ENCODE data around the gene CRYBB1.

Gene CRYBB1

DNA sequence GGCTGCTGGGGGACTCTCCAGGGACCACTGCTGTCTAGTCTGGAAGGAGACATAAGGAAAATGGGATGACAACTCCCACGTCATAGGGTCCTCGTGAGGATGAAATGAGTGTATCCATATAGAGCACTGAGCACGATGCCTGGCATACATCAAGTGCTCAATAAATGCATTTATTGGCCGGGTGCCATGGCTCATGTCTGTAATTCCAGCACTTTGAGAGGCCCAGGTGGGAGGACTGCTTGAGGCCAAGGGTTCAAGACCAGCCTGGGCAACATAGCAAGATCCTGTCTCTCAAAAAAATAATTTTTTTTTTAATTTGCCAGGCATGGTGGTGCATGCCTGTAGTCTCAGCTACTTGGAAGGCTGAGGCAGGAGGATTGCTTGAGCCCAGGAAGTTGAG, 15.7 kb downstream of the CRYBB1 start:
- no peak for DNase-seq

DNA sequence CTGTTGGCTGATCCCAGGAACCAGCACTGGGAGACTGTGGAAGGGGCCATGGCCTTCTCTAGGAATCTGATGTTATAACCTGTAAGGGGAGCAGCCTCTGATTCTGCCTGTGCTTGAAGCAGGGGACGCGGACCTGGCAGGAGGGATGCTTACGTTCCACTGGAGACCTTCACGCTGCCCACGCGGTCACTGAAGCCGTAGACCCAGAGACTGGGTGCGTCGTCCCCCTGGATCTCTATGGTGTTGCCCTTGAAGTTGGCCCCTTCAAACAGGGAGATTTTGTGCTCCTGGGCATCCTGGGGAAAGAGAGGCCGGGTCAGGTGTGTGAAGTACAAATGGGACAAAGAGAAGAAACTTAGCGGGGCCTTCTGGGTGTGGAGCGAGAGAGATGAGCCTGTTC, 16.1 kb downstream of the CRYBB1 start:
- DNase-seq = no peak

DNA sequence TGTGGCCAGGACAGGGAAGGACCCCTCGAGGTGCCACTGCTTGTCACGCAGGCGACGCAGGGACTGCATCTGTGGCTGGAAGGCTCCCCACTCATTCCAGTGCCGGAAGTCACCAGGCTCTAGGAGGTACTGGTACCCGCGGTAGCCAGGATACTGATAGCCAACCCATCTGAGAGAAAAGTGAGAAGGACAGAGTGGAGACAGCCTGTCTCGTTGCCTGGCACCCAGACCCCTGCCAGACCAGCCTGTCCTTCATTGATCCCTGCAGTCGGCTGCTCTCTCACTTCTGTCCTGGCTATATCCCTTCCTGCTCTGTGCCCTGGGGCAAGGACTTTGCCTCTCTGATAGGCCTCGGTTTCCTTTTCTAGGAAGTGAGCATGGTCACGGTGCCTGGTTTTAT, 18.3 kb downstream of the CRYBB1 start:
- DNase-seq = no peak

- no peak for DNase-seq
Observed at GRCh38 chr22:26597480-26597879, 20.3 kb downstream of the CRYBB1 start.

DNA sequence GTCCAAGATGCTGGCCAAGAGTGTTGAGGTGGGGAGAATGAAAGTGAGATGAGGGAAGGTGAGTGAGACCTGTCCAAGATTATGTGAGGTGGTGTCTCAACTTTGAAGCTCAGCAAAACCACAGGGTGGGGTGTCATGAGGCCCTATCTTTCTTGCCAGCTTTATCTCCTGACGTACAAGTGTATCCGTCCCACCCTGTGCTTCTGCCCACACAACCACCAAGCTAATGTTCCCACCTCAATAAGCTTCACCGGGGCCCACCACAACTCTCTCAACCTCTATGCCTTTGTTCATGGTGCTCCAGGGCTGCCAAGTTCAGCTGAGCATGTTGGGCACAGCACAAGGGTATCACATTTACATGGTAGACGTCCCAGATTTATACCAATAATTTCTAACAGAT, 20.8 kb downstream of the CRYBB1 start:
- DNase-seq = no peak

DNA sequence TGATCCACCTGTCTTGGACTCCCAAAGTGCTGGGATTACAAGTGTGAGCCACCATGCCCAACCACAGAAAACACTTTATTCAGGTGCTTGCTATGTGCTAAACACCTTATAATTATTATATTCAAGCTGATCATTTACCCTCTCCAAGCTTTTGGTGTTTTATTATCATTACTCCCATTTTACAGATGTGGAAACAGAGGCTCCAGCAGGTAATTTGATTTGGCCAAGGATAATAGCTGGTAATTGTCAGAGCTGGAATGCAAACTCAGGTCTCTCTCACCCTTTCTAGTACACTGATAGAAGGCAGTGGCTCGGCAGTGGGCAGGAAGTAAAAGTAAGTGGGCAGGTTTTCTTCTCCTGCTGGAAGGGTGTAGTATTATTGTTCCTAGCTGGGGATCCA, 24.1 kb downstream of the CRYBB1 start:
- DNase-seq = no peak

- DNase-seq = no peak
Observed at GRCh38 chr22:26592421-26592891, 25.4 kb downstream of the CRYBB1 start.

DNA sequence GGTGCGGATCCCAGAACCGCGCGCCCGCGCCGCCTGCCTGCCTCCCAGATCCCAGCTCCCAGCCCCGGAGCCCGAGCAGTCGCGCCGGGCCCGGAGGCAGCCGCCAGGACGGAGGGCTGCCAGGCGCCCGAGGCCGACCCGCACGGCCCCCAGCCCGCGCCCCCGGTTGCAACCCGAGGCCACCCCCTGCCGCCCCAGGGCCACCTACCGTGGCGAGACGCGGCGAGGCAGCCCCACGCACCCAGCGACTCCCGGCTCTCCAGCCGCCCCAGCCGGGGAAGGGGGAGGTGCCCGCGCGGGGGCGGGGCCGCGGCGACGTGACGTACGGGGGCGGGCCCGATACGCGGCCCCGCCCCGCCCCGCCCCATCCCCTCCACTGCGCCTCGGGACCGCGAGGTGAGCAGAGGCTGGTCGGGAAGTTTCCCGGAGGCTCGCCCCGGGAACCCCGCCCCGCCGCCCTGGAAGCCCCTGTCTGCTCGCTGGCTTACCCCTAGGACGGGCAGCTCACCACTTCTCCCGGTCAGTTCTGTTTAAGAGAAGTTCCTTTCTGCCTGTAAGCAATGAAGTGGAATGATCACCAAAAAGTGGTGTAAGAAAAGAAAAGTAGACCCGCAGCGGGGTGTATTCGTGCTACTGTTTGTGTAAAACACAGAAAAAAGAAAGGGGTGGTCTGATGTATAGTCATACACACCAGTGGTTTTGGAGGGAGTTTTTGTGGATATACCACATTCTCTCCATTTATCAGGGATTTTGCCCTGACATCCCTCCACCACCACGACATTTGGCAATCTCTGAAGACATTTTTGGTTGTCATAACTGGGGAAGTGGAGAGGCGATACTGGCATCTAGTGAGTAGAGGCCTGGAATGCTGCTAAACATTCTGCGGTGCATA, 27.7 kb downstream of the CRYBB1 start, which contains the start of gene TPST2:
Gene TPST2 (minus strand): TSS at position 288 of the 892 bp plus-strand sequence. CDS start 48,502 bp downstream, outside the sequence.
- peak; percentile 13 for DNase-seq

GRCh38 chr22:26589367-26589844, 28.4 kb downstream of the CRYBB1 start:
- DNase-seq = no peak

GRCh38 chr22:26588729-26589366, 29.0 kb downstream of the CRYBB1 start:
- no peak for DNase-seq

GRCh38 chr22:26587991-26588613, 29.7 kb downstream of the CRYBB1 start:
- DNase-seq = no peak

DNA sequence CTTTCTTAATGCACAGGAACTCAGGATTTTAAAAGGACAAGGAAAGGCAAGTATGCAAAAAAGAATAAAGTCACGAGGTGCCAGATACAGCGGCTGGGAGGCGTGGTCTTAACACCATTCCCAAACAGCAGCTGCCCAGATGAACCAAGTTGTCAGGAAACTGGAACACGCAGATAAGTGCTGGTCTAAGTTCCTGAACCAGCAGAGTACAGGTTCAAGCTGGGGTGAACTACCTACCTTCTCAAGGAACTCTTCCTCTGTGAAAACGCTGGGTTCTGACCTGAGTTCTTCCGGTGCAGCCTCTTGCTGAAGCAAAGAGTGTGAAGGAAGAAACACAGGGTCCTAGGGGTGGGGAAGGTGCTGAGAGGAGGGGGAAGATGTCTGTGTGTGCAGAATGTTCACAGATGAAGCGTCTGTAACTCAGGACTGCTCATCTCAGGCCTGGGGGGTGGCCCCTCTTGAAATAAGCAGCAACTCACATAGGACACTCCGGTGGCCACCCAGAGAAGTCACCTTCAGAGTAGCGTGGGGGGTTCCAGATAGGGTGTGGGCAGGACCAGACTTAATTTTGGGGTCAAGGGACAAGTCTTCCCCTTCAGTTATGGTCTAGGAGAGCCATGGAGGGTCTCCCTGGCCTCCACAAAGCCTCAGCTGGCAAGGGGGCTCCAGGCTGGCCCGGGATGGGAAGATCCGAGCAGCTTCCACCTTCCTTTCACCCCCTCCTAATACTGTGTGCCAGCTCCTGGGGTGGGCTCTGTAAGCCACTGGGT, 31.1 kb downstream of the CRYBB1 start:
- no peak for DNase-seq

DNA sequence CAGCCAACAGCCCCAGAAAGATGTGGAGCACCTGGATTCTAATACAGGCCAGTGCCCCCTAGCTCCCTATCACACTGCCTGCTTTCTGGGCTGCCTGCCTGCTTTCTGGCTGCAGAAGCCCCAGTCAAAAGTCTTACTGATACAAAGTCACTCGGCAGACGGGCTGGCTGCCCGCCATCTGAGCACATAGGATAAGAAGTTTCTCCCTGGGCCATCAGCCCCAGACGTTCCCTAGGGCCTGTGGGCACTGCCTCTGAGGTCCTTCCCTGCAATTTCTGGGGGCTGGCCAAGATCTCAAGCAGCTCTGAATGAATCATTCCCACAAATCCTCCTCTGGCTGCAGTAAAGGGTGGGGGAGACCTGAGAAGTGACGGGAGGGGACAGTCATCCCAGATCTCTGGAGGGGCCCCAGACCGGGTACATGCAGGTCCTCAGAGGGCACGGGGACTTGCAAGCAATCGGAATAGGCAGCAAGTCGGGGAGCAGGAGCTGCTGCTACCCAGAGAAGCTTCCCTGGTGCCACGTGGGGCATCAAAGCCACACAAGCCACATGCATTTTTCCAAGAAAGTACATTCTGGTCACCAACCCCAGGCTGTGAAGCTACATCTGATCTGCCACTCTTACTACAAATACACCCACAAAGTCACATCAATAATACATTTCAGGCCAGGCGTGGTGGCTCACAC, 32.6 kb downstream of the CRYBB1 start:
- DNase-seq = no peak

DNA sequence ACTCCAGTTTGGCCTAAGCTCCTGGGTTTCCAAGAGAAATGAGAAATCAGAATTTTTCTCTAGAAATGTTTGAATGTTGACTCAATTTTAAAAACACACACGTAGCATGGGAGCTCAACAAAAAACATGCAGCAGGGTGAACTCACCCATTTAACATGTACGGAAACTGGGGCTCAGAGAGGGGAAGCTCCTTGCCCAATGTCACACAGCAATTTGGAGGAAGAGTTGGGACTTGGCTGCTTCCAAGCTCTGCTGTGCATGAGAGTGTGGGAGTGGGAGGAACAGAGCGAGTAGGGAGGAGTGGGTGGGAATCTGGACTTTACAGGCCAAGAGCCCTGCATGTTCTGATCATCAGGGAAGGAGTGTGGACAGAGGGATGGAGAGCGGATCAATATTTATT, 33.8 kb downstream of the CRYBB1 start:
- DNase-seq = no peak

DNA sequence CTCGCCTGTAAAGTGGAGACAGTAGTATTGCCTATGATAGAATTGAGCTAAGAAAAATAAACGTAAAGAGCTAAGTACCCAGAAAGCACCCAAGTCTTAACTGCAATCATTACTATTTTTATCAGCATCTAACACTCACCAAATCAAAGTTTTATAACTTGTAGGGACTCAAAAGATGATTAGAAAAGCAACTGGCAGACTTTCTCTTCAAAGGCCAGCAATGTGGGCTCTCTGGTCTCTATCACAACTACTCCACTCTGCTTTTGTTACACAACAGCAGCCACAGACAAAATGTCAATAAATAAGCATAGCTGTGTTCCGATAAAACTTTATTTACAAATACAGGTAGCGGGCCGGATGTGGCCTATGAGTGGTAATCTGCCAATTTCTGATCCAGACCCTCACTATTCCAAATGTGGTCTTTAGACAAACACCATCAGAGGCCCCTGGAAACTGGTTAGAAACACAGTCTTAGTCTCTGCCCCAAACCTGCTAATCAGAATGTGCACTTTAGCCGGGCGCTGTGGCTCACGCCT, 36.1 kb downstream of the CRYBB1 start:
- DNase-seq = no peak

DNA sequence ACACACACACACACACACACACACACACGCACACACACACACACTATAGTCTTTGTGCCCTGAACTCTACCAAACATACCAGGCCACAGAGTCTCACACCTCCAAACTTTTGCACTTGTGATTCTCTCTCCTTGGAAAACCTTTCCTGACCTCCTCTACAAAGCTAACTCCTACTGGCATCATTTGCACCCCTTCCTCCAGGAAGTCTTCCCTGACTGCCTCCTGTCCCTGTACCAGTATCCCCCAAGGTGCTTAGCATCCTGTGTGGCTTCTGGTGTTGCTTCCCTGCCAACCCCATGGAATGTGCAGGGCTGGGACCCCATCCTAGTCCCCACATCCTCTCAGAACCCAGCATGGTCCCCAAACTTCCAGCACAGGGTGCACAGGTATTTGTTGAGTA, 36.8 kb downstream of the CRYBB1 start:
- DNase-seq = no peak

DNA sequence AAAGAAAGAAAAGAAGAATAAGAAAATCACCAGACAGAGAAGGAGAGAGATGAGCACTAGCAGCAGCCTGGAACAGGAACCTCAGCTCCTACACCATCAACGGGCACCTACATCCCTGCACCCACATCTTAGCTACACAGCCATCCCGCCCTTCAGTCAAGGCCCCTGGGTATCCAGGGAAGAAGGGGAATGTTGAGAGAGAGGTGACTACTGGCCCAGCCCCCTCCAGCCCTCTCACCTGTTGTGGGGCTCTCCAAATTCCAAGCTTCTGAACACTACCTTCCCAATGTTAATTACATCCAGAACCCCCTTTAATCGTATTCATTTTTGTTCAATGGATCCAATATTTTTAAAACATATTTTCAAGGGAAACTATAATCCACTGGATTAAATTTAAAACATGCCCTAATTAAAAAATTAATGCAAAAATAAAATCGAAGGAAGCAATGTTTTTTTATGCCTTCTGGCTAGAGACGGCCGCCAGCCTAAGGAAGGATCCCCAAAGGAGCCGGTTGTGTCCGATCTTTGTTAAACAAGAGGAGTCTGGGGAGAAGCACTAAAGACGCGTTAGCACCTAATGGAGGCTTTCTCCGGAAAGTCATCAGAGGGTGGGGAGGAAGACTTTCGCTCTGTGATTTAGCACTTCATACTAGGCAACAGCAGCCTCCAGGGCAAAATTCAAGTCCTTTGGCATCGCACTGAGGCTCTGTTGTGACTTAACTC, 37.4 kb downstream of the CRYBB1 start:
- no peak for DNase-seq

- DNase-seq = no peak
Observed at GRCh38 chr22:26579331-26579886, 38.4 kb downstream of the CRYBB1 start.

GRCh38 chr22:26577081-26577480, 40.7 kb downstream of the CRYBB1 start:
- no peak for DNase-seq

DNA sequence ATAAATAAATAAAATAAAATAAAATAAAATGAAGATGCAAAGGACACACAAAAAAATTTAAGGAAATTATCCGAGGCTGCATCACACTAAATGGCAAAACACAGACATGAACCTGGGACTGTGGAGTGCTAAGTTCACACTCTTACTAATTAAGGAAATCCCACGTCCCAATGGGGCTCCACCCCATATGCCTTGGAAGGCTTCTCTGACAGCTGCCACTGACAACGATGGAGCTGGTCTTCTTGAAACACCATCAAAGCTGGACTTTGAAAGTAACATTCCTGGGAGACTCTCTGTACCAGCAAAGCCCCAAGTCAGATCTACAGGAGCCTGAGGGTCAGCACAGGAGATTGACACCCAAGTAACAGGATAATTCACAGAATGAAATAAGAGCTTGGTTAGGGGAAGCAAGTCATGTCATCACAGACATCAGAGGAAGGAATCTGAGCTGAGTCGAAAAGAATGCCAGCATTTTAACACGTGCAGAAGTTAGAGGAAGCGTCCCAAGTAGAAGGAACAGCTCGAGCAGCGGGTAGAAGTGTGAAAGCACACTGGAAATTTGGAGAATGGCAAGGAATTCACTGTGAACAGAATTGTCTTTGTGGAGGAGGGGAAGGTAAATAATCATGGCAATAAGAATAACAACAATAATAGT, 41.7 kb downstream of the CRYBB1 start:
- DNase-seq = no peak
